ENCODE measurements around the gene CYB561D2. TPM values are rescaled to one million over a fixed set of nuclear protein-coding genes. Genes with fewer than 3 reads are reported as not detected.

Gene CYB561D2
- total and polyA plus RNA-seq, 2 donors (not counting 3 experiments of a cell fraction or from before 2014, with no cell fraction given): 13.6 to 46.0 TPM

- TF ChIP-seq POLR2A (IDR thresholded peaks at IDR 0.05; ENCODE audit: low read depth, low read length) (peak; percentile 41), MAX (IDR thresholded peaks at IDR 0.05; ENCODE audit: insufficient read depth, insufficient read length) (peak; percentile 12), GATA2 (IDR thresholded peaks at IDR 0.05; ENCODE audit: insufficient read depth, insufficient read length, low read depth, low read length) (no peak)
- Histone ChIP-seq H3K27me3 (ENCODE audit: control insufficient read depth in 2 of 2, insufficient read depth in 2 of 2, low read length in 2 of 2) (no peaks in the 10 kb centered on the region), H3K27ac (ENCODE audit: insufficient read depth, low read depth, low read length) (no peak within 1 kb of the TSS), H2AFZ (ENCODE audit: low read depth, low read length) (peak within 1 kb of the TSS; percentile 79), H3K9me1 (replicated peaks; ENCODE audit: control insufficient read depth, extremely low read depth, insufficient read depth, low read length) (no peaks in the 10 kb centered on the region), H4K20me1 (replicated peaks; ENCODE audit: control insufficient read depth, extremely low read depth, insufficient read depth, low read length) (no peaks in the 10 kb centered on the region), H3K9me3 (replicated peaks; ENCODE audit: control insufficient read depth, insufficient read depth, low read length) (no peaks in the 10 kb centered on the region), H3K4me1 (ENCODE audit: control insufficient read depth, extremely low read depth, insufficient read depth, low read length) (peaks cover 25% of the 10 kb centered on the region), H3K36me3 (ENCODE audit: control insufficient read depth in 2 of 2, extremely low read depth in 1 of 2, insufficient read depth in 2 of 2, low read length in 2 of 2) (no peaks in the 10 kb centered on the region), H3K79me2 (ENCODE audit: control insufficient read depth, insufficient read depth, low read length) (peaks cover 14% of the 10 kb centered on the region), H3K4me2 (ENCODE audit: insufficient read depth, low read length) (peak within 1 kb of the TSS; percentile 33), H3K4me3 (replicated peaks in 1 of 3; ENCODE audit: insufficient read depth in 1 of 3, low read depth in 1 of 3, low read length in 3 of 3) (peak within 1 kb of the TSS in 2 of 3 experiments; percentile 6), H3K9ac (replicated peaks; ENCODE audit: extremely low read depth, insufficient read depth, low read length) (no peak within 1 kb of the TSS)
- BruUV-seq (replicated peaks): no TSS peak
- DNase-seq (ENCODE audit: low read depth, low spot score): no peak
- CTCF ChIA-PET: interaction anchor here (1.0 to 2.4 kb wide), 3 partner anchors 12 to 202 kb away, joined by 3 to 6 read pairs (median 3); partner anchors contain the start of gene HYAL2
- FAIRE-seq: no peak
- POLR2A ChIA-PET: no interaction called here
- dilution Hi-C loops (cut with MboI; ENCODE audit: extremely low pct_ligation_motif_present, low sequenced_read_pairs) (no loop called here), intact Hi-C loops (cut with micrococcal nuclease) (no loop called here)
Measured at GRCh38 chr3:50340448-50341329, 10.0 kb upstream of the CYB561D2 start, which contains the start of gene RASSF1. RASSF1 (minus strand) TSS chr3:50340836; CDS start chr3:50340805, 31 bp downstream.

- CTCF ChIA-PET: interaction anchor here (1.1 to 2.4 kb wide), 3 partner anchors 18 to 201 kb away, joined by 3 to 6 read pairs (median 5); partner anchors contain the start of gene HYAL2
- FAIRE-seq (no peak), DNase-seq (ENCODE audit: low read depth, low spot score) (no peak)
- intact Hi-C loops (cut with micrococcal nuclease) (no loop called here), dilution Hi-C loops (cut with MboI; ENCODE audit: extremely low pct_ligation_motif_present, low sequenced_read_pairs) (no loop called here)
- POLR2A ChIA-PET: no interaction called here
- no peak overlapping the region for H2AFZ ChIP-seq (ENCODE audit: low read depth, low read length)
- H3K36me3 ChIP-seq (ENCODE audit: control insufficient read depth in 2 of 2, extremely low read depth in 1 of 2, insufficient read depth in 2 of 2, low read length in 2 of 2): no peaks in the 10 kb centered on the region
- no peaks in the 10 kb centered on the region for H3K9me1 ChIP-seq (replicated peaks; ENCODE audit: control insufficient read depth, extremely low read depth, insufficient read depth, low read length)
- H3K9me3 ChIP-seq (replicated peaks; ENCODE audit: control insufficient read depth, insufficient read depth, low read length): no peaks in the 10 kb centered on the region
- peaks cover 19% of the 10 kb centered on the region for H3K4me1 ChIP-seq (ENCODE audit: control insufficient read depth, extremely low read depth, insufficient read depth, low read length)
- peaks cover 6% of the 10 kb centered on the region for H3K79me2 ChIP-seq (ENCODE audit: control insufficient read depth, insufficient read depth, low read length)
- no peak for TF ChIP-seq FOS (IDR thresholded peaks at IDR 0.05; ENCODE audit: borderline replicate concordance, insufficient read depth, low read length)
- no peak for TF ChIP-seq CTCF (IDR thresholded peaks at IDR 0.05; ENCODE audit: extremely low read depth in 1 of 2, insufficient read depth in 1 of 2, low read depth in 1 of 2, low read length in 2 of 2)
- no peak for TF ChIP-seq MYC (IDR thresholded peaks at IDR 0.05; ENCODE audit: low read depth, low read length)
- TF ChIP-seq GATA2 (IDR thresholded peaks at IDR 0.05; ENCODE audit: insufficient read depth, insufficient read length, low read depth, low read length): no peak
- no peak for TF ChIP-seq EZH2 (IDR thresholded peaks at IDR 0.05; ENCODE audit: borderline replicate concordance, low read depth, low read length, severe bottlenecking)
- no peak for TF ChIP-seq POLR2A (IDR thresholded peaks at IDR 0.05; ENCODE audit: low read depth, low read length)
- TF ChIP-seq MAX (IDR thresholded peaks at IDR 0.05; ENCODE audit: insufficient read depth, insufficient read length): no peak
- TF ChIP-seq POLR2AphosphoS5 (IDR thresholded peaks at IDR 0.05; ENCODE audit: insufficient read depth, low read depth, low read length): no peak
- no TSS peak for BruUV-seq (replicated peaks)
- no peak overlapping the region for H3K27ac ChIP-seq (ENCODE audit: insufficient read depth, low read depth, low read length)
- H4K20me1 ChIP-seq (replicated peaks; ENCODE audit: control insufficient read depth, extremely low read depth, insufficient read depth, low read length): no peaks in the 10 kb centered on the region
- no peak overlapping the region for H3K4me2 ChIP-seq (ENCODE audit: insufficient read depth, low read length)
- H3K9ac ChIP-seq (replicated peaks; ENCODE audit: extremely low read depth, insufficient read depth, low read length): no peak overlapping the region
- H3K4me3 ChIP-seq (replicated peaks in 1 of 3; ENCODE audit: insufficient read depth in 1 of 3, low read depth in 1 of 3, low read length in 3 of 3): no peak overlapping the region
- H3K27me3 ChIP-seq (ENCODE audit: control insufficient read depth in 2 of 2, insufficient read depth in 2 of 2, low read length in 2 of 2): no peaks in the 10 kb centered on the region
Measured at GRCh38 chr3:50341537-50341936, 9.1 kb upstream of the CYB561D2 start.
